GM12891 (cell line): Measurements from ENCODE around the gene OTOGL.

Source experiments
- POLR2A ChIP-seq: IDR thresholded peaks from 2 replicates; pipeline ENCODE4 v1.6.1; 2011; ENCODE audit warnings: low read depth, low read length, control low read depth
- POLR2AphosphoS5 ChIP-seq: IDR thresholded peaks from 2 replicates; pipeline ENCODE4 v1.6.1; 2011; ENCODE audit warnings: low read depth, low read length, control low read depth

DNA sequence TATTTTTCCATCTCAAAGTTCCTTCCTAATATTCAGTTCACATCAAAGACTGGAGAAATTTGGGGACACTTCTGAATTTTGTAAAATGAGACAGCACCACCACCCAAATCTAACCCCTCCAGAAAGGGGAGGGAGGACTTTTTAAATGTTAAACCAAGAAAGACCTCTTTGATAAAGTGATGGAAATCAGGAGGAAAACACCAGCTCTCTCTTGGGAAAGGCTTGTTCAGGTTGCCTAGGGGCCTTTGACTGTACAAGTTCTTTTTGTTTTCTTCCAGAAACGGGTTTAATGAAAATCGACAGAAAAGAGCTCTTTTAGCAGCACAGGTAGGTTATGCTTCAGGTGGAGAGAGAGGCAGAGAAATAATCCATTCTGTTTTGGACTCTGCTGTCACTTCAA is 112.3 kb downstream of the OTOGL start:
- no peak for TF ChIP-seq POLR2A
- no peak for TF ChIP-seq POLR2AphosphoS5
